ENCODE results near the gene SPDL1. TPM values are rescaled to one million over a fixed set of nuclear protein-coding genes. Genes with fewer than 3 reads are reported as not detected.

Gene SPDL1
- total RNA-seq, 1 donor from 2014 or later: 13.3 TPM

GRCh38 chr5:169542811-169543210, 40.8 kb upstream of the SPDL1 start:
- no peaks in the 10 kb centered on the region for H3K9me3 ChIP-seq
- no peak for DNase-seq (ENCODE audit: extremely low spot score in 2 of 2)
- no peak overlapping the region for H3K4me3 ChIP-seq
- H3K36me3 ChIP-seq: no peaks in the 10 kb centered on the region
- no peaks in the 10 kb centered on the region for H3K27me3 ChIP-seq
- intact Hi-C loops (cut with DNase I): no loop called here
- no peak overlapping the region for H3K27ac ChIP-seq
- no peaks in the 10 kb centered on the region for H3K4me1 ChIP-seq
- TF ChIP-seq POLR2A (IDR thresholded peaks at IDR 0.05) (no peak), POLR2AphosphoS5 (IDR thresholded peaks at IDR 0.05; ENCODE audit: insufficient read depth in 1 of 2, low read depth in 1 of 2) (no peak), CTCF (IDR thresholded peaks at IDR 0.05) (no peak)

- no peaks in the 10 kb centered on the region for H3K36me3 ChIP-seq
- TF ChIP-seq CTCF (IDR thresholded peaks at IDR 0.05) (no peak), POLR2A (IDR thresholded peaks at IDR 0.05) (no peak), POLR2AphosphoS5 (IDR thresholded peaks at IDR 0.05; ENCODE audit: insufficient read depth in 1 of 2, low read depth in 1 of 2) (no peak)
- DNase-seq (ENCODE audit: extremely low spot score in 2 of 2): no peak
- H3K4me3 ChIP-seq: no peak overlapping the region
- intact Hi-C loops (cut with DNase I): no loop called here
- no peaks in the 10 kb centered on the region for H3K9me3 ChIP-seq
- no peak overlapping the region for H3K27ac ChIP-seq
- no peaks in the 10 kb centered on the region for H3K27me3 ChIP-seq
- H3K4me1 ChIP-seq: no peaks in the 10 kb centered on the region
These were observed 39.2 kb upstream of the SPDL1 start for GRCh38 chr5:169544264-169544950.

- Histone ChIP-seq H3K4me3 (no peak overlapping the region), H3K27ac (no peak overlapping the region), H3K27me3 (no peaks in the 10 kb centered on the region), H3K36me3 (no peaks in the 10 kb centered on the region), H3K9me3 (no peaks in the 10 kb centered on the region), H3K4me1 (no peaks in the 10 kb centered on the region)
- intact Hi-C loops (cut with DNase I): no loop called here
- TF ChIP-seq POLR2A (IDR thresholded peaks at IDR 0.05) (no peak), POLR2AphosphoS5 (IDR thresholded peaks at IDR 0.05; ENCODE audit: insufficient read depth in 1 of 2, low read depth in 1 of 2) (no peak), CTCF (IDR thresholded peaks at IDR 0.05) (no peak)
- no peak for DNase-seq (ENCODE audit: extremely low spot score in 2 of 2)
These were observed 37.8 kb upstream of the SPDL1 start for GRCh38 chr5:169545762-169546161.

GRCh38 chr5:169546346-169546745, 37.2 kb upstream of the SPDL1 start:
- no peak for TF ChIP-seq POLR2A (IDR thresholded peaks at IDR 0.05)
- TF ChIP-seq POLR2AphosphoS5 (IDR thresholded peaks at IDR 0.05; ENCODE audit: insufficient read depth in 1 of 2, low read depth in 1 of 2): no peak
- TF ChIP-seq CTCF (IDR thresholded peaks at IDR 0.05): no peak
- H3K27me3 ChIP-seq: no peaks in the 10 kb centered on the region
- no peaks in the 10 kb centered on the region for H3K36me3 ChIP-seq
- no peak for DNase-seq (ENCODE audit: extremely low spot score in 2 of 2)
- no peak overlapping the region for H3K4me3 ChIP-seq
- H3K27ac ChIP-seq: no peak overlapping the region
- no peaks in the 10 kb centered on the region for H3K9me3 ChIP-seq
- no peaks in the 10 kb centered on the region for H3K4me1 ChIP-seq
- intact Hi-C loops (cut with DNase I): no loop called here

- H3K4me1 ChIP-seq: no peaks in the 10 kb centered on the region
- no peaks in the 10 kb centered on the region for H3K36me3 ChIP-seq
- no peaks in the 10 kb centered on the region for H3K27me3 ChIP-seq
- H3K9me3 ChIP-seq: no peaks in the 10 kb centered on the region
- H3K27ac ChIP-seq: no peak overlapping the region
- DNase-seq (ENCODE audit: extremely low spot score in 2 of 2): no peak
- no peak overlapping the region for H3K4me3 ChIP-seq
- intact Hi-C loops (cut with DNase I): no loop called here
- no peak for TF ChIP-seq CTCF (IDR thresholded peaks at IDR 0.05)
- no peak for TF ChIP-seq POLR2AphosphoS5 (IDR thresholded peaks at IDR 0.05; ENCODE audit: insufficient read depth in 1 of 2, low read depth in 1 of 2)
- no peak for TF ChIP-seq POLR2A (IDR thresholded peaks at IDR 0.05)
These were observed 36.1 kb upstream of the SPDL1 start for GRCh38 chr5:169547508-169547907.
